Tibial nerve (tissue), 4 donors: ENCODE data around the gene PLXNB3.

Experiments used
- EP300 ChIP-seq, 2 donors: sonication (generic); formaldehyde crosslinking; IDR thresholded peaks; one replicate each; pipeline ENCODE4 v1.6.1; 2017; ENCODE audit warnings: antibody characterized with exemption in 2 of 2, mild to moderate bottlenecking in 1 of 2
- POLR2A ChIP-seq, 2 donors: fragments of 450-650 bp; IDR thresholded peaks; one replicate each; pipeline ENCODE4 v1.6.1; 2017; ENCODE audit warnings: antibody characterized with exemption in 2 of 2, mild to moderate bottlenecking in 2 of 2, moderate library complexity in 2 of 2
- TF ChIP-seq, protein P1 (sequence below), 5 experiments: fragments of 200-600 bp in 3 of 5; fragments of 450-650 bp in 2 of 5; sonication (generic) in 3 of 5; IDR thresholded peaks; one replicate each; pipeline ENCODE4 v1.5.1; 2016 to 2019; ENCODE audit warnings: antibody characterized with exemption in 5 of 5, mild to moderate bottlenecking in 3 of 5, moderate library complexity in 2 of 5

DNA sequence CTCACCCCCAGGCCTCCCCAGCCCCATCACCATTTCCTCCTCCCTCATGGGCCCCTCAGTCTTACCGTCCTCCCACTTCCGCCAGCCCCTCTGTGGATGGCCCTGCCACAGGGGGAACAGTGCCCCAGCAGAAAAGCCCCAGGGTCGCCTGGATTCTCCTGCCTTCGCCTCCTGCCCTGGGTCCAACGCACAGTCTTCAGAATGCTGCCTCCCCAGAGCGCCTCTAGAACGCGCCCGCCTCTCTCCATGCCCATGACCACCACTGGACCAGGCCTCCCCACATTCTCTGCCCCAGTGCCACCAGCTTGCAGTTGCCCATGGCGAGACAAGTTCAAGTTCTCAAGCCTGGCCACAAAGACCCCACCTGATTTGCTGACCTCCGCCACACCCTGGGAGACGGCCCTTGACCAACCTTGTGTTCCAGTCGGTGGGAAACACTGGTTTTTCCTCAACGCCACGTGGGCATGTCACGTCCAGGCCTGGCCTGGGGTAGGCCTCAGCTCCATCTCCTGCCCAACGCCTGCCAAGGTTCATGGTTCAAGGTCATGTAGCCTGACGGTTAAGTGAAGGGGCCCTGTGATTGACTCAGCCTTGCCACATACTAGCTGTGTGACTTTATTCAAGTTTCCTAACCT is 634 bp upstream of the PLXNB3 start:
- no peak for TF ChIP-seq EP300 (IDR thresholded peaks at IDR 0.05)
- TF ChIP-seq, protein P1, sequence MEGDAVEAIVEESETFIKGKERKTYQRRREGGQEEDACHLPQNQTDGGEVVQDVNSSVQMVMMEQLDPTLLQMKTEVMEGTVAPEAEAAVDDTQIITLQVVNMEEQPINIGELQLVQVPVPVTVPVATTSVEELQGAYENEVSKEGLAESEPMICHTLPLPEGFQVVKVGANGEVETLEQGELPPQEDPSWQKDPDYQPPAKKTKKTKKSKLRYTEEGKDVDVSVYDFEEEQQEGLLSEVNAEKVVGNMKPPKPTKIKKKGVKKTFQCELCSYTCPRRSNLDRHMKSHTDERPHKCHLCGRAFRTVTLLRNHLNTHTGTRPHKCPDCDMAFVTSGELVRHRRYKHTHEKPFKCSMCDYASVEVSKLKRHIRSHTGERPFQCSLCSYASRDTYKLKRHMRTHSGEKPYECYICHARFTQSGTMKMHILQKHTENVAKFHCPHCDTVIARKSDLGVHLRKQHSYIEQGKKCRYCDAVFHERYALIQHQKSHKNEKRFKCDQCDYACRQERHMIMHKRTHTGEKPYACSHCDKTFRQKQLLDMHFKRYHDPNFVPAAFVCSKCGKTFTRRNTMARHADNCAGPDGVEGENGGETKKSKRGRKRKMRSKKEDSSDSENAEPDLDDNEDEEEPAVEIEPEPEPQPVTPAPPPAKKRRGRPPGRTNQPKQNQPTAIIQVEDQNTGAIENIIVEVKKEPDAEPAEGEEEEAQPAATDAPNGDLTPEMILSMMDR (IDR thresholded peaks at IDR 0.05): no peak
- TF ChIP-seq POLR2A (IDR thresholded peaks at IDR 0.05): no peak
